SK-N-MC (cell line): ENCODE measurements around the gene STKLD1.

ENCODE experiments used
- EZH2 ChIP-seq: fragments of 200-600 bp; sonication (generic); IDR thresholded peaks from one replicate; pipeline ENCODE4 v1.6.1; 2017; ENCODE audit warnings: antibody characterized with exemption
- POLR2AphosphoS5 ChIP-seq: IDR thresholded peaks from 2 replicates; pipeline ENCODE4 v1.6.1; 2012; ENCODE audit warnings: mild to moderate bottlenecking, low read depth, low read length, borderline replicate concordance

- TF ChIP-seq EZH2 (no peak), POLR2AphosphoS5 (no peak)
These were observed 13.4 kb downstream of the STKLD1 start for GRCh38 chr9:133389562-133389961.
